PFSK-1 (cell line): ENCODE measurements around the gene SMIM29.

Experiments used
- FOXP2 ChIP-seq: optimal IDR thresholded peaks from 2 replicates; pipeline ENCODE3; 2011; ENCODE audit warnings: borderline replicate concordance, control low read depth, inconsistent platforms; ENCODE audit not compliant: insufficient read depth; ENCODE audit errors: extremely low read length, extremely low read depth
- POLR2AphosphoS5 ChIP-seq: IDR thresholded peaks from 2 replicates; pipeline ENCODE4 v1.6.1; 2012; ENCODE audit warnings: low read depth, mild to moderate bottlenecking, control low read depth, low read length, moderate library complexity
- REST ChIP-seq, 2 experiments: IDR thresholded peaks; 2 replicates each; pipeline versions ENCODE4 v1.6.1 to v1.8.0; 2011 to 2012; ENCODE audit warnings: low read depth in 2 of 2, low read length in 2 of 2, control low read depth in 1 of 2, inconsistent platforms in 1 of 2, mild to moderate bottlenecking in 1 of 2, moderate library complexity in 1 of 2; ENCODE audit not compliant: insufficient read depth in 1 of 2
- SIN3A ChIP-seq: IDR thresholded peaks from 2 replicates; pipeline ENCODE4 v1.6.1; 2012; ENCODE audit warnings: mild to moderate bottlenecking, low read length, moderate library complexity, borderline replicate concordance; ENCODE audit not compliant: insufficient read depth
- TAF1 ChIP-seq: IDR thresholded peaks from 2 replicates; pipeline ENCODE4 v1.6.1; 2012; ENCODE audit warnings: low read length, control low read depth, borderline replicate concordance; ENCODE audit not compliant: insufficient read depth

SMIM29 gene

DNA sequence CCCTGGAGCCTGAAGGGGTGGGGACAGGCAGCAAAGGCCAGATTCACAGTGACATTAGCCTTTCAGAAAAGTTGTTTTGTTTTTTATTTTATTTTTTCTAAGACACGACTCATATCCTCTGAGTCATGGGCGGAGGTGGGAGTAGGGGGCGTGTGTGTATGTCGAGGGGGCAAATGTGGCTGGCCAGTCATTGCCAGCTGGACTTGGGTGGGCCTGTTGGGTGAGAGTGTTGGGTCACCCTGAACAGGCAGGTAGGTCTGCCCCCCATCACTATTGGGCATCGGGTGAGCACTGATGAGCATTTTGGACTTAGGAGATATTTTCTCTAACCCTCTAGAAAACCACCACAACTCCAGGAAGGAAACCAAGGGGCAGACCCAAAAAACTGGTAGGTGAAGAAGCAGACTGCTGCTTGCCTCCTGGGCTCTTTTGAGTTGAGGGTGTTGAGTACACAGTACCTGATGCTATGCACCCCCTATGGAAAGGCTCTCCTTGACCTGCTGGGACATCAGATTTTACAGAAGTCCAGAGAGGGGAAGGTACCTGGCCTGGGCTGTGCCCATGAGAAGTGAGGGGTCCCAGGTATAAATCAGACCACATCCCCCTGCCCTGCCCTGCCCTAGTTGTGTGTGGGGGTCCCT, 5.6 kb downstream of the SMIM29 start:
- TF ChIP-seq SIN3A: 0 out of 2 replicates have a peak, but pooled peaks have one; percentile 18
- TF ChIP-seq FOXP2: no peak
- TF ChIP-seq POLR2AphosphoS5: no peak
- TF ChIP-seq TAF1: no peak

- TF ChIP-seq FOXP2 (no peak), TAF1 (no peak), REST (IDR thresholded peaks at IDR 0.05; ENCODE audit: insufficient read depth in 1 of 2, low read depth in 2 of 2, low read length in 2 of 2) (no peak), POLR2AphosphoS5 (no peak; the same call in 1 of the 2 replicates), SIN3A (no peak)
Observed at GRCh38 chr6:34242252-34243130, 6.3 kb downstream of the SMIM29 start.

DNA sequence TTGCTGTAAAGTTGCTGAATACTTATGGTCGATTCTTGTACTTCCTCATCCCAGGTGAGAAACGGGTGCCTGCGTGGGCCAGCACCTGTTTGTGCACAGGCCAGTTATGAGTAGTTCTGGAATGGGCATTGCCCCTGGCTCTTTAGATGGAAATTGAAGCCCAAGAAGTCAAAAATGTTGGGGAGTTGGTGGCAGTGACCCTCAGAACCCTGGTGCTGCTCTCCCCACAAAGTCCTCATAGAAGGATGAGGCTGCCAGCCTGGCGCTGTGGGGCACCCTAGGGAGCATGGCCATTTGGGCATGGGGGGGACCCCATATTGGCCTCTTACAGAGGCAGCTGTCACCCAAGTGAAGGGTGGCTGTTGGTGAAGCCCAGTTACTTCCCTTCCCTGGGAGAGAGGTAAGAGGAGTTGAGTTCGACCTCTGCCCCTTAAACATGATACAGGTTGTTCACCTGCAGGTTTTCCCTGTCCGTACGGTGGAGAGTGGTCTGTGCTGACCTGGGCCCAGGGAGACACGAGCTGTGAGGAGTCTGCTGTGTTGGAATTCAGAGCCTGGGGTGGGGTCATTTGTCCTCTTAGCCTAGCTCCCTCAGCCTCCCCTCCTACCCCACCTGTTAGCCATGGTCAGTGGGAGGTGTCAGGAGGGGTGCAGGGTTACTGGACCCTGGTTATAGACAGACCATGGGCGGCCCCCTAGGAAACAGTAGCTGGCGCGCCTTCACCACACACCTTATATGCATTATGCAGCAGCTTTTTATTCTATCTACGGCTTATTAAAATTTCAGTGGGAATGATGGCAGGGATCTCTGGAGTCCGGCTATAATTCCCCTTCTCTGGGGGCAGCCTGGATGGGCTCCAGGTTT, 7.2 kb downstream of the SMIM29 start:
- no peak for TF ChIP-seq FOXP2
- no peak for TF ChIP-seq SIN3A
- no peak for TF ChIP-seq REST (IDR thresholded peaks at IDR 0.05; ENCODE audit: insufficient read depth in 1 of 2, low read depth in 2 of 2, low read length in 2 of 2)
- TF ChIP-seq TAF1: no peak
- TF ChIP-seq POLR2AphosphoS5: no peak

- no peak for TF ChIP-seq FOXP2
Observed at GRCh38 chr6:34240329-34241248, 8.2 kb downstream of the SMIM29 start.

DNA sequence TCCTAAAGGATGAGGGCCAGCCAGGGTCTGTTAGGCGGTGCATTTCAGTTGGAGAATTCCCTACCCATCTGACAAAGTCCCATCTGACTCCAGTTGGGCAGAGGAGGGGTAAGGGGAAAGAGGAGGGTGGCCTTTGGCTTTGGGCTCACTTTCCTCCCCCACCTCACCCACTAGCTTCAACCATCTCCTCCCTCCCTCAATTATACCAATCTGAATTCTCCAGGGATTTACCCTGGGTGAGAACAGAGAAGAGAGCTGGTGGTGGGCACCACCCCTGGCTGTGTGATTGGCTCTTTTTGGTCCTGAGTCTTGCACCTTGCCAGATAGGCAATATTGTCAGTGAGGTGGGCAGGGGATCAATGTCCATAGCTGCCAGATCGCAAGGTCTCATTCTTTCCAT, 8.9 kb downstream of the SMIM29 start:
- TF ChIP-seq FOXP2 (no peak), TAF1 (no peak), SIN3A (no peak), POLR2AphosphoS5 (no peak), REST (IDR thresholded peaks at IDR 0.05; ENCODE audit: insufficient read depth in 1 of 2, low read depth in 2 of 2, low read length in 2 of 2) (no peak)
